22Rv1 (cell line): ENCODE data around the gene NARF.
A peak's percentile ranks its signal among the peaks of the same experiment; 100 is the strongest.

Experiments
- H3K27ac ChIP-seq: fragments of 450-650 bp; 2 replicates; pipeline ENCODE4 v1.5.1; 2017
- CTCF ChIP-seq: fragments of 450-650 bp; IDR thresholded peaks from 2 replicates; pipeline ENCODE4 v1.5.1; 2017; ENCODE audit warnings: mild to moderate bottlenecking
- ZFX ChIP-seq: fragments of 450-650 bp; IDR thresholded peaks from 2 replicates; pipeline ENCODE4 v1.6.1; 2017; ENCODE audit warnings: antibody characterized with exemption, borderline replicate concordance

Gene NARF

GRCh38 chr17:82492643-82493225, 34.2 kb downstream of the NARF start:
- TF ChIP-seq ZFX: no peak
- no peak for TF ChIP-seq CTCF
- H3K27ac ChIP-seq: no peak overlapping the region

GRCh38 chr17:82493226-82493781, 34.8 kb downstream of the NARF start:
- TF ChIP-seq CTCF (no peak), ZFX (no peak)
- peak overlapping the region; percentile 92; the same call in 1 of the 2 replicates for H3K27ac ChIP-seq

GRCh38 chr17:82494236-82495055, 35.9 kb downstream of the NARF start:
- TF ChIP-seq CTCF: peak; percentile 87
- no peak for TF ChIP-seq ZFX
- H3K27ac ChIP-seq: peak overlapping the region; percentile 92

- TF ChIP-seq CTCF (no peak), ZFX (no peak)
- H3K27ac ChIP-seq: peak overlapping the region; percentile 92
Observed at GRCh38 chr17:82495844-82496528, 37.4 kb downstream of the NARF start.

GRCh38 chr17:82496529-82497434, 38.2 kb downstream of the NARF start:
- H3K27ac ChIP-seq: peak overlapping the region; percentile 92
- TF ChIP-seq CTCF (no peak), ZFX (no peak)

- peak overlapping the region; percentile 92 for H3K27ac ChIP-seq
- TF ChIP-seq CTCF: no peak
- TF ChIP-seq ZFX: no peak
Observed at GRCh38 chr17:82497483-82498405, 39.2 kb downstream of the NARF start.
